ENCODE results near the gene POLR3GL. TPM values are rescaled to one million over a fixed set of nuclear protein-coding genes. Genes with fewer than 3 reads are reported as not detected.

Gene POLR3GL
- total RNA-seq, 1 donor from 2014 or later, result 21.4 TPM

- intact Hi-C loops (cut with DNase I), result no loop called here
- Histone ChIP-seq H3K36me3 (no peaks in the 10 kb centered on the region), H3K27ac (no peak overlapping the region), H3K27me3 (no peaks in the 10 kb centered on the region), H3K4me3 (no peak overlapping the region), H3K9me3 (no peaks in the 10 kb centered on the region), H3K4me1 (peaks cover 26% of the 10 kb centered on the region)
- TF ChIP-seq CTCF (IDR thresholded peaks at IDR 0.05), result no peak
- DNase-seq (no peak), ATAC-seq (no peak)
Observed at GRCh38 chr1:145967288-145967687, 2.8 kb downstream of the POLR3GL start.

GRCh38 chr1:145972580-145972979 lies 8.1 kb downstream of the POLR3GL start:
- intact Hi-C loops (cut with DNase I), result loop anchor here (10.0 kb wide), 1 partner anchor 58 kb away; the partner anchor contains the start of genes ITGA10 and PEX11B
- TF ChIP-seq CTCF (IDR thresholded peaks at IDR 0.05), result no peak
- Histone ChIP-seq H3K4me1 (peaks cover 6% of the 10 kb centered on the region), H3K4me3 (no peak overlapping the region), H3K9me3 (no peaks in the 10 kb centered on the region), H3K27ac (no peak overlapping the region), H3K27me3 (no peaks in the 10 kb centered on the region), H3K36me3 (no peaks in the 10 kb centered on the region)
- ATAC-seq (peak; percentile 62), DNase-seq (no peak)

- intact Hi-C loops (cut with DNase I), result loop anchor here (5.0 to 10.0 kb wide), 2 partner anchors 38 to 60 kb away; partner anchors contain the start of genes ITGA10 and PEX11B
- ATAC-seq, result no peak
- Histone ChIP-seq H3K4me1 (peaks cover 25% of the 10 kb centered on the region), H3K9me3 (no peaks in the 10 kb centered on the region), H3K36me3 (no peaks in the 10 kb centered on the region), H3K27ac (no peak overlapping the region), H3K27me3 (no peaks in the 10 kb centered on the region), H3K4me3 (no peak overlapping the region)
- no peak for TF ChIP-seq CTCF (IDR thresholded peaks at IDR 0.05)
- no peak for DNase-seq
Observed at GRCh38 chr1:145974721-145975120, 10.2 kb downstream of the POLR3GL start.

GRCh38 chr1:145975216-145975615 lies 10.7 kb downstream of the POLR3GL start:
- intact Hi-C loops (cut with DNase I), result loop anchor here (5.0 to 10.0 kb wide), 2 partner anchors 37 to 60 kb away; partner anchors contain the start of genes ITGA10 and PEX11B
- no peak for DNase-seq
- no peak overlapping the region for H3K27ac ChIP-seq
- H3K27me3 ChIP-seq, result no peaks in the 10 kb centered on the region
- ATAC-seq, result no peak
- no peaks in the 10 kb centered on the region for H3K9me3 ChIP-seq
- no peaks in the 10 kb centered on the region for H3K36me3 ChIP-seq
- peaks cover 30% of the 10 kb centered on the region for H3K4me1 ChIP-seq
- H3K4me3 ChIP-seq, result no peak overlapping the region
- no peak for TF ChIP-seq CTCF (IDR thresholded peaks at IDR 0.05)

GRCh38 chr1:145977016-145977415 lies 12.5 kb downstream of the POLR3GL start:
- no peak overlapping the region for H3K4me3 ChIP-seq
- ATAC-seq, result no peak
- no peaks in the 10 kb centered on the region for H3K27me3 ChIP-seq
- H3K9me3 ChIP-seq, result no peaks in the 10 kb centered on the region
- peak overlapping the region; percentile 98 for H3K27ac ChIP-seq
- H3K4me1 ChIP-seq, result peaks cover 48% of the 10 kb centered on the region
- no peak for TF ChIP-seq CTCF (IDR thresholded peaks at IDR 0.05)
- no peak for DNase-seq
- H3K36me3 ChIP-seq, result no peaks in the 10 kb centered on the region
- intact Hi-C loops (cut with DNase I), result loop anchor here (5.0 to 10.0 kb wide), 2 partner anchors 35 to 62 kb away; partner anchors contain the start of genes ITGA10 and PEX11B

Data from upper lobe of right lung (tissue), 1 donor.